HG03103 (cell line): ENCODE results near the gene PAPLN.

ENCODE experiments used
- ATAC-seq: cut with Tn5 transposase; IDR thresholded peaks from one replicate; pipeline ENCODE4 v1.9.1; 2021; ENCODE audit warnings: low read depth; ENCODE audit not compliant: unreplicated experiment

PAPLN gene

GRCh38 chr14:73260574-73260973 is 23.3 kb downstream of the PAPLN start:
- ATAC-seq = no peak

- no peak for ATAC-seq
Measured at GRCh38 chr14:73261075-73261474, 23.8 kb downstream of the PAPLN start.

GRCh38 chr14:73261520-73262426 is 24.5 kb downstream of the PAPLN start:
- no peak for ATAC-seq

- no peak for ATAC-seq
Measured at GRCh38 chr14:73262427-73263183, 25.3 kb downstream of the PAPLN start.

- no peak for ATAC-seq
Measured at GRCh38 chr14:73263606-73264005, 26.3 kb downstream of the PAPLN start.

GRCh38 chr14:73264080-73264884 is 27.0 kb downstream of the PAPLN start:
- ATAC-seq = no peak

- no peak for ATAC-seq
Measured at GRCh38 chr14:73264885-73265720, 27.8 kb downstream of the PAPLN start.

DNA sequence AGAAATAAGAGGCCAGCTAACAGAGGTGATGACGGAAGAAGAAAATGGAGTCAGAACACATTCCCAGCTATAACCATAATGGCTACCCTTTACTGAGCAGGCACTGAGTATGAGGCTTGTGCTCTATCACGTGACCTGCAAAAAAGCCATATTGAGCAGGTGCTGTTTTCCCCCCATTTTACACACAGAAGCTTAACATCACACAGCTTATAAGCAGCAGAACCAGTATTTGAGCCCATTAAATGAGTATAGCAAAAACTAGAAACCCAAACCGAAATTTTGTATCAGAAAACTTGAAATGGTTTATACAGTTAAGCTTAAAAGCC is 28.4 kb downstream of the PAPLN start:
- no peak for ATAC-seq

DNA sequence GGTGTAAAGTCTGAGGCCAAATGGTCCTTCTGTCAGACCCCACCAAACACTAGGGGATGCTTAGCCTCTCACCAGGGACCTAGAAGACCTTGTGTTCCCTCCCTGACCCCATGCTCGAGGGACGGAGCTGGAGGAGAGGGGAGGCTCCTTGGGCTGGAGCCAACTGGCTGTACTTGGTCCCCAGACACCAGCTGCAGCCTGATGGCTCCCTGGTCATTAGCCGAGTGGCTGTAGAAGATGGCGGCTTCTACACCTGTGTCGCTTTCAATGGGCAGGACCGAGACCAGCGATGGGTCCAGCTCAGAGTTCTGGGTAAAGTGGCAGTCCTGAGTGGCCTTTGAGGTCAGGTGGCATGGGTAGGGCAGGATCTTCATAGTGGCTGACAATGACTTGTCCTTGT is 29.0 kb downstream of the PAPLN start:
- ATAC-seq = no peak

DNA sequence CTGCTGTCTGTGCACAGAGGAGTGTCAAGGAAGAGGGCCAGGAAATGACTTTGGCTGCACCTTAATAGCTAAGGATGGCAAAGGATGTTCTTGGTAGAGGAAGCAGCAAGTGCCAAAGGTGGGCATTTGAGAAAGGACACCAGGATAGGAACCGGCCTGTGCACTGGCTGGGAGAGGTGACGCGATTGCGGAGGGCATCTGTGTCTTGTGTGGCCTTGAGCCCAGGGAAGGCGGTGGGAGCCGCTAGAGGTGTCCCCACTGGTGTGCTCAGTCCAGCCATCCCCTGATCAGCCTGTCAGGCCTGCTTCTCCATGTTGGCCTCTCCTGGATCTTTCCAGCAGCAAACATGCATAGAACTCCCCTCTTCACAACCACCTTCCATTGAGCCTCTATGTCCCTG is 30.2 kb downstream of the PAPLN start:
- ATAC-seq = no peak

GRCh38 chr14:73269729-73270531 is 32.6 kb downstream of the PAPLN start:
- ATAC-seq = peak; percentile 72

- ATAC-seq = no peak
Measured at GRCh38 chr14:73272393-73272792, 35.1 kb downstream of the PAPLN start.

GRCh38 chr14:73273799-73274198 is 36.5 kb downstream of the PAPLN start:
- no peak for ATAC-seq

- no peak for ATAC-seq
Measured at GRCh38 chr14:73276836-73277235, 39.5 kb downstream of the PAPLN start.

GRCh38 chr14:73277376-73277775 is 40.1 kb downstream of the PAPLN start:
- ATAC-seq = no peak

GRCh38 chr14:73280903-73281302 is 43.6 kb downstream of the PAPLN start:
- no peak for ATAC-seq

- ATAC-seq = no peak
Measured at GRCh38 chr14:73283608-73284379, 46.5 kb downstream of the PAPLN start.

- ATAC-seq = no peak
Measured at GRCh38 chr14:73285979-73286378, 48.7 kb downstream of the PAPLN start.

GRCh38 chr14:73286598-73286997 is 49.3 kb downstream of the PAPLN start:
- ATAC-seq = no peak
